GM18520 (cell line): Measurements from ENCODE around the gene MGRN1.

Source experiments
- ATAC-seq: cut with Tn5 transposase; IDR thresholded peaks from one replicate; pipeline ENCODE4 v1.9.1; 2021; ENCODE audit not compliant: unreplicated experiment

MGRN1 gene

DNA sequence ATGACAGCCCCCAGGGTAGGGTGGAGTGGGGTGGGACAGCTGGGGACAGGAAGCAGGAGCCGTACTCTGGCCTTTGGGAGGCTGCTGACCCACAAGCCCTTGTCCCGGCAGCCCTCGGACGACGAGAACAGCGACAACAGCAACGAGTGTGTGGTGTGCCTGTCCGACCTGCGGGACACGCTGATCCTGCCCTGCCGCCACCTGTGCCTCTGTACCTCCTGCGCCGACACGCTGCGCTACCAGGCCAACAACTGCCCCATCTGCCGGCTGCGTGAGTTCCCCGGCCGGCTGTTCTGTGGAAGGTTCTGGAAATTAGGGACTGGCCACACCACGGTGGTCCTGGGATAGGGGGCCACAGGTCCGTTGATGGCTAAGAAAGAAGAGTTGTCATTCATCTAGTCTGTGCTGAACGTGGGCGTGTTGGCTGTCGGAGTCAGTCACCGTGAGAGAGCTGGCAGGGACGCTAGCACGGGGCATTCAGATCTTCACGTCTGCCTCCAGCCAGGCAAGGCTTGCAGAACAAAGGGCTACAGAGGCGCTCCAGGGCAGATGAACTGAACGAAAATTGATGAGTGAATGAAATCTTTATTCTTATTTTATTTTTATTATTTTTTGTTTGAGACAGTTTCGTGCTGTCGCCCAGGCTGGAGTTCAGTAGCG, 48.9 kb downstream of the MGRN1 start:
- no peak for ATAC-seq

DNA sequence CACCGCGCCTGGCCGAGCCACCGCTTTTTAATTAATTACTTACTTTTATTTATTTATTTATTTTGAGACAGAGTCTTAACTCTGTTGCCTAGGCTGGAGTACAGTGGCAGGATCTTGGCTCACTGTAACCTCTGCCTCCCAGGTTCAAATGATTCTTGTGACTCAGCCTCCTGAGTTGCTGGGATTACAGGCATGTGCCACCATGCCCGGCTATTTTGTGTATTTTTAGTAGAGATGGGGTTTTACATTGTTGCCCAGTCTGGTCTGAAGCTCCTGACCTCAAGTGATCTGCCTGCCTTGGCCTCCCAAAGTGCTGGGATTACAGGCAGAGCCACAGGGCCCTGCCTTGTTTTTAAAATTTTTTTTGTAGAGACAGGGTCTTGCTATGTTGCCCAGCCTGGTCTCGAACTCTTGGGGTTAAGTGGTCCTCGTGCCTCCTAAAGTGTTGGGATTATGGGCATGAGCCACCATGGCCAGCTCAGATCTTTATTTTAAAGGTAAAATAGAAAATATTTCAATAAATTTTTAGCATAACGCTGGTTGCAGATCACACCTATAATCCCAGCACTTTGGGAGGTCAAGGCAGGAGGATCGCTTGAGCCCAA, 50.4 kb downstream of the MGRN1 start:
- no peak for ATAC-seq

- ATAC-seq, result no peak
Observed at GRCh38 chr16:4675864-4676786, 51.5 kb downstream of the MGRN1 start.

- ATAC-seq, result no peak
Observed at GRCh38 chr16:4676831-4677230, 52.2 kb downstream of the MGRN1 start.

DNA sequence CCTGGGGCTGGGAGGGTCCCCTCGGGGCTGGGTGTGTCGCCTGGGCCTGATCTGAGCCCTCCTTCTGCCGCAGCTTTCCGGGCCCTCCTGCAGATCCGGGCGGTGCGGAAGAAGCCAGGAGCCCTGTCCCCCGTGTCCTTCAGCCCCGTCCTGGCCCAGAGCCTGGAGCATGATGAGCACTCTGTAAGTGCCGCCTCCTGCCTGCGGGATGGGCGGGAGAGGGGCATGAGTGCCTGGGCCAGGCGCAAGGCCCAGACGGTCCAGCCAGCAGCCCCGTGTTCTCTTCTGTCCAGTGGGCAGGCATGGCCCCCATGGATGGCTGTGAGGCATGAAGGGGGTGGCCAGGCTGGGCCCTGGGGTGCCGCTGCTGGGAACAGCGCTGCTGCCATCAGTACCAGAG, 52.8 kb downstream of the MGRN1 start:
- ATAC-seq, result no peak

DNA sequence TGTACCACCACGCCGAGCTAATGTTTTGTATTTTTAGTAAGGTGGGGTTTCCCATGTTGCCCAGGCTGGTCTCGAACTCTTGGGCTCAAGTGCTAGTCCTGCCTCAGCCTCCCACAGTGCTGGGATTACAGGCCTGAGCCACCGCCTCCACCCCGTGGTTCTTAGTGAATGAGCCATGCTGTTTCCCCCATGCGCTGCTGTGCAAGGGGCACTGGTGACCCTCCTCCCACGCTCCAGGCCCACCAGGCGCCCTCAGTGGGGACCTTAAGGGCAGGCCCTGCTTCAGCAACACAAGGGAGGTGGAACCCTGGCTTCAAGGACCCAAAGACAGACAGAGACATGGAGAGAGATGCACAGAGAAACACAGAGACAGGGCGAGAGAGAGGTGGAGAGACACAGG, 53.4 kb downstream of the MGRN1 start:
- ATAC-seq, result no peak

GRCh38 chr16:4678596-4678995, 54.0 kb downstream of the MGRN1 start:
- no peak for ATAC-seq

DNA sequence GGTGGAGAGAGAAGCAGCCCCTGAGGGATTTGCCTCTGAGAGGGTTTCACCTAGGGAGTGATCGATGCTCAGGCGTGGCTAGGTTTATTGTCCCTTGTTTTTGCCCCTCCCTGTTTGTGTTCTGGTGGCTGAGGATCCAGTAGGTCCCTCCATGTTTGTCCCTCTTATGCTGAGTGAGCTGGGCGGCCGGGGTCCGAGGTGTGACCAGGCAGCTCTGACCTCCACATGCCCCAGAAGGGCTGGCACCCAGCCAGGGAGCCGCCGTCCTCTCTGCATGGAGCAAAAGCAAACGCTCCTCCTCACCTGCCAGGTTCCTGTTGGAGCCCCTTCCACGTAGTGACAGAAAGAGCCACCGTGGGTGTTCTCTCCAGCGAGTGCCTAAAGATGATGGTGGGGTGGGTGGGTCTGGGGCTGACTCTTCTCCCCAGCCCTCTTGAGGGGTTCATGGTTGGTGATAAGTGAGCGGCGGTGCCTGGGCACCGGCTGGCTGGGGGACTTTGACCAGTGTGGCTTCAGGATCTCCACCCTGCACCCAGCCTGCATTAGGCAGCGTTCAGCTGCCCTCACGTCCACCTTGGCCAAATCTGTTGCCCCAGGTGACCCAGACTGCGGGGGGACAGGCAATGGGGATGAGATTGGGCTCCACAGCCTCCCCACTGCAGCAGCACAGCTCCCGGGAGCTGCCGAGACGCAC, 54.7 kb downstream of the MGRN1 start:
- ATAC-seq, result no peak

- no peak for ATAC-seq
Observed at GRCh38 chr16:4679850-4680636, 55.4 kb downstream of the MGRN1 start.

DNA sequence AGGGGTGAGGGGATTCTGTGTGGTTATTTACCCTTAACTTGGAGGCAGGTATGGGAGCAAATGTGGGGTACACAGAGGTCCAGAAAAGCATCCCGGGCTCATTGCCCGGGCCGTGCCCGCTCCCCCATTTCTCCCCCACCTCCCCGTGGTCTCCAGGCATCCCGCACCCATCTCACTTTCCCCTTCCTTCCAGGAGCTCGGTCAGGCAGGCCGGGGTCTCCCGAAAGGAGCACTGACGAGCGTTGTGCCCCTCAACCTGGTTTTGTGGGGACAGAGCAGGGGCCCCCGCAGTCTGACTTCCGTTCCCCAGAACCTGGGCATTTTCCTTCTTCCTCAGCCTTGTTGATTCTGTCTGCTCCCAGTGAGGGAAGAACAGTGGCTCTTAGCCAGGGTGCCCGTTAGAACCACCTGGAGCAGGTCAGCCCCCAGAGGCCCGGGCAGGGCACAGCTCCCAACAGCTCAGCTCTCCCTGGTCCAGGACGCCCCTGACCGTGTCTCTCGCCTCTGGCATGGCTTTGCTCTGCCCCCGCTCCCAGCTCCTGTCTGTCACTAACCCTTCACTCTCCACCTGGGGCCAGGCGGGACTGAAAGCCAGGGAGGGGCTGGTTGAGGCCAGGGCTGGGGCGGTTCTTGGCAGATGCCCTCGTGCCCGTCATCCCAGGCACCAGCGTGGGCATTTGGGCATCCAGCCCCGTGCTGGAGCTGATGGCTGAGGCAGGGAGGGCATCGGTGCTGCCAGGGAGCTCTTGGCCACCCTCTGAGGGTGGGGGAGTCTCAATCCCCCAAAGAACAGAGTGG, 56.2 kb downstream of the MGRN1 start:
- ATAC-seq, result no peak

DNA sequence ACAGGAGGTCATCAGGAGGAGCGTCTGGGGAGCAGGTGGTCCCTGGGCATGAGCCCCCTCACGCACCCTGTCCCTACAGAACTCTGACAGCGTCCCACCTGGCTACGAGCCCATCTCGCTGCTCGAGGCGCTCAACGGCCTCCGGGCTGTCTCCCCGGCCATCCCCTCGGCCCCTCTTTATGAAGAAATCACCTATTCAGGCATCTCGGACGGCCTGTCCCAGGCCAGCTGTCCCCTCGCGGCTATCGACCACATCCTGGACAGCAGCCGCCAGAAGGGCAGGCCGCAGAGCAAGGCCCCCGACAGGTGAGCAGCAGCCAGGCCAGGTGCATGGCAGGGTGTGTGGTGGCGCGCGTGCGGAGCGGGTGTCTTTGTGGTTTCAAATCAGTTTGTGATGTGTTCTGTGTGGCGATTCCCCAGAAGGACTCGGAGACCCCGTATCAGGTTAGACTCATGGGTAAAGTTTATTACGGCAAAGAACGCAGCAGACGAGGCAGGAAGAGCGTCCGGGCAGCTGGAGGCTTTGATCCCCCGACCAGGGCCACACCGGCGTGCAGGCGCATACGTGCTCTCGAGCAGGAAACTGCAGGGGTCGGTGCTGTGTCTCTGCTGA, 57.0 kb downstream of the MGRN1 start:
- no peak for ATAC-seq

DNA sequence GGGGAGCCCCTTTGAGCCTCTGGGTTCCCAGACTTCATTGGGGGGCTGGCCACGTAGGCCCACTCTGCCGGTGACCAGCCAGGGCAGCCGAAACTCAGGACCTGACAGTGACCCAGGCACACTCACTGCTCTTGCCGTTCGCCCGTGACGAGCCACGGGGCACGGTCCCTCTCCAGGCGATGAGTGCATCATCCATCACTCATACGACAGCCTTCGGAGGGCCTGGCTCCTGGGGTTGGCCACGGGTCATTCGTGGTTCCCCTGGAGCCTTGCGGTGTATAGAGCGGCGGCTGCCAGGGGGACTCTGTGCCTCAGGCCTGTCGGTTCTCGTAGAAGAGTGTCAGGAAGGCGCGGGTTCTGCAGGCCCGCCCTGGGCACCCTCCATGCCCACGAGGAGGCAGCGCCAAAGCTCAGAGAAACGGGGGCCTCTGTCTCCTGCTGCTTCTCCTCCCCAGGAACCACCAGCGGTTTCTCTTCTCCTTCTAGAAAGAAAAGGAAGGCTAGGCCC, 57.5 kb downstream of the MGRN1 start:
- ATAC-seq, result no peak

GRCh38 chr16:4682616-4683254, 58.1 kb downstream of the MGRN1 start:
- no peak for ATAC-seq

- no peak for ATAC-seq
Observed at GRCh38 chr16:4683255-4684057, 58.8 kb downstream of the MGRN1 start.

DNA sequence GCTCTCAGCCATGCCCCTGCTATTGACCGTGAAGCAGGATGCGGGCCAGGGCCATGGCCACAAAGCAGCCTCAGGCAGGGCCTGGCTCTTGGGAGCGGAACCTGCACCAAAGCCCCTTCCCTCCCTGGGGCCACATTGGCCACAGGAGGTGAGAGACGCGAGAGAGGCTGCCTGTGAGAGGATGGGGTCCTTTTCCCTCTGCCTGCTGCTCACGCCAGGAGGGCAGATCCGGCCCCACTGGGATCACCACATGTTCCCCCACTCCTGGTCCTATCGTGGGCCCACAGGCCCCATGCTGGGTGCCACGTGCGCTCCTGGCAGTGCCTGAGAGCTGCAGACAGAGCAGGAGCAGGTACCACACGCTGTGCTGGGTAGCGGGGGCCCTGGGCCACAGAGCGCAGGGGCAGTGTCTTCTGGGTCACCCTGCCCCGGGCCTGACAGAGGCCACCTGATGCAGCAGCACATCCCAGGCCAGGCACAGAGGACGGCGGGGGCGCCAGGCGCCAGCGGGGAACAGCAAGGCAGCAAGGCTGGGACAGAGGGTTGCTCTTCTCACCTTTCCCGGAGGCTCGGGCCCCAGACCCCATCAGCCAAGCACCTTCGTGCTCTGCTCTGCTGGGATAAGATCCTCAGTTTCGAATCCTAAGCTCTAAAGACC, 59.6 kb downstream of the MGRN1 start:
- no peak for ATAC-seq

DNA sequence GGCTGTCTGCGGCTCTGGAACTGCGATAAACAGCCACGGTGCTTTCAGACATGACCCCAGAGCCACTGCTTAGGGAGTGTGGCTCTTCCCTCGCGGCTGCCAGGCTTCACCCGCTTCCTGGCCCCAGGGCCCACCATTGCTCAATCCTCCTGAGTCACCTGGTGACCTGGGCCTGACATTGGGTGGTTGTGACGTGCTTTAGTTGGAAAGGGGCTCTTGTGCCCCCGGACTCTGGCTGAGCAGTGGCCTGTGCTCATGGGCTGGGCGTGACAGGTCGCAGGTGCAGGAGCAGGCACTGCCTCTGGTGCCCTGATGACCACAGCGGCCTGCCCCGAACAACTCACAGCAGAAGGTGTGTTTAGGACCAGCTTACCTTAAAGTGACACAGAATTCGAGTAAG, 60.1 kb downstream of the MGRN1 start:
- no peak for ATAC-seq

DNA sequence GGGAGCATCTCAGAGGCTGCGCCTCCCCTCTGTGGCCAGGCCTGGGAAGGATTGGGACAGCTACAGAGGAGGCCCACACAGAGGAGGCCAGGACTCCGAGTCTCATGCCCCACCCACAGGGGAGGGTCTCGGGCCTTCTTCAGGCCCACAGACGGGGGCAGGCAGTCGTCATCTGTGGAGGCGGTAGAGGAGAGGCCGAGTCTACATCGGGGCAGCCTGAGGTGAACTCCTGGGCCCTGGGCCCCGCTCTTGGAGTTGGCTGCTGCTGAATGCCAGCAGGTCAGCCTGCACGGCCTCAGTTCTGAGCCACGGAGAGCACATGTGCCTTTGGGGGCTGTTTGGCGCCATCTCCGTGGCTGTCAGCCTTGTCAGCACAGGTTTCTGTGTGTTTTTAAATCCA, 60.7 kb downstream of the MGRN1 start:
- ATAC-seq, result no peak
